Activated CD8-positive, alpha-beta memory T cell treated with anti-CD3 and anti-CD28 coated beads, Interleukin-2, amount 50 U/mL, for 24 hours (primary cell): ENCODE results near the gene DIP2A.
"Not testable (repeated sequence)": the region's sequence is repeated elsewhere in the genome, so short reads cannot be mapped to it uniquely, and the experiment has no call there.

Experiments used
- DNase-seq: peaks from one replicate; pipeline ENCODE4 v3.0.0-alpha.2; 2020; ENCODE audit errors: extremely low read depth

DIP2A gene

DNA sequence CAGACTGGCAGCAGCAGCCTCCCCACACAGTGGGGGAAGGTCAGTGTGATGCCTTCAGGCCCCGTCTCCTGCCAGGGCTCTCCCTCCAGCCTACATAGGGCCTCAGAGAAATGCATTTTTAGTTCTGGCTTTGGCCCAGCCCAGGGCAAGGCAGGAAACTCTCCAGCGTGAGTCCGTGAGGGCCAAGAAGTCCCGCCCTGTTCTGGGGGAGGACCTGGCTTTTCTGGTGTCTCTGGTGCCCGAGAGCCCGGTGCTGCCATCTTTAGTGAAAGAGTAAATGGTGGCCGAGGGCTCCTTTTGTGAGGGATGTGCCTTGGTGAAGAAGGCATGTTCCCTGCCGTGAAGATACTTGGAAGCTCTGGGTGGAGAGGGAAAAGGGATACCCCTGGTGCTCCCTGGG is 14.8 kb upstream of the DIP2A start:
- DNase-seq = no peak

DNA sequence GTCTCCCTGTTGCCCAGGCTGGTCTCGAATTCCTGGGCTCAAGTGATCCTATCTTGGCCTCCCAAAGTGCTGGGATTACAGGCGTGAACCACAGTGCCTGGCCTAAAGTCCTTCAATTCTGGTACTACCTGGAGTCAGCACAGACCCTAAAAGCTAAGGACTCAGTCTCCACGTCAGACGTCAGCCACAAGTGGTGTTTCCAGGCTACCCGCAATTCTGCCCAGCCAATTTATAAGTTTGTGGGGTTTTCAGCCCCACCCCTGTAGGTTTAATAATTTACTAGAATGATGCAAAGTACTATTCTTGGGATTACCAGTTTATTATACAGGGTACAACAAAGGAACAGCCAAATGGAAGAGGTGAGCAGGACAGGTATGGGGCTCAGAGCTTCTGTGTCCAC is 10.6 kb upstream of the DIP2A start:
- DNase-seq = no peak

DNA sequence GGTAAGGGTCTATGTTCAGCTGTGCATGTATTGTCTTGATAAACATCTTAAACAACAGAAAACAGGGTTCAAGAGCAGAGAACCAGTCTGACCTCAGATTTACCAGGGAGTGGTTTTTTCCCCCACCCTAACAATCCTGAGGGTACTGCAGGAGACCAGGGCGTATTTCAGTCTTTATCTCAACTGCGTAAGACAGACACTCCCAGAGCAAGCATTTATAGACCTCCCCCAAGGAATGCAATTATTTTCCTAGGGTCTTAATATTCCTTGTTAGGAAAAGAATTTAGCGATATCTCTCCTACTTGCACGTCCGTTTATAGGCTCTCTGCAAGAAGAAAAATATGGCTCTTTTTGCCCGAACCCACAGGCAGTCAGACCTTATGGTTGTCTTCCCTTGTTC is 9.8 kb upstream of the DIP2A start:
- not testable (repeated sequence) for DNase-seq

DNA sequence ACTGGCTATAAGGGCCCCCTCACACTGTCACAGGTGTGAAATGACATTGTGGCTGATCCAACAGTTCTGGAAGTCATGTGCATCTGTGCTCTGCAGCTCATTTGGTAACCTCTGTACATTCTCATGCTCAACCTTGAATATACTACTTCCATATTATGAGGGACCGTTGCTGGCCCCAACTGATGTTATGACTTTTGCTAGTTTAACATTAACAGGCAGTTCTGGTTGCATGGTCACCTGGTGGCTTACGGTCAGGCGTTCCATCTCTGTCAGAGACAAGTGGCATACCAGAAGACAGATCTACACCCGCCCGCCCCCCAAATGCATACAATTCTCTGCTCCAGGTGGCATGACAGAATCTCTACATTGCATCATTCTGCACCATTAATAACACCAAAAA is 6.0 kb upstream of the DIP2A start:
- no peak for DNase-seq

DNA sequence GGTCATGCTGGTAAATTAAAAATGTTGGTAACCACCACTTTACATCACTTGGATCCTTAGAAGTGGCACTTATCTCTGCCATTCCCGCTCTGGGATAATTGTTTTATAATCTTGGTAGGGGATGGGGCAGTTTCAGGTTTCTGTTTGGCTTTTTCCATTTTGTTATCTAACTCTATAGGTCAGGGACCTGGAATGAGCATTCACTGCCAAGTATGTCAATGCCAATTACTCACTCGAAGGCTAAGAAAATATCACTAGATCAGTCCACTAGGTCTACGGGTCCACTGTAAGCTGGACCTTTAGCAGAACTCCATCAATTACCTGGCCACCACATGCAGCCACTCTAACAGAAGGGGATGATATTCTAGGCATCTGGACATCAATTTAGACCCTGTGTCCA is 4.5 kb upstream of the DIP2A start:
- no peak for DNase-seq

DNA sequence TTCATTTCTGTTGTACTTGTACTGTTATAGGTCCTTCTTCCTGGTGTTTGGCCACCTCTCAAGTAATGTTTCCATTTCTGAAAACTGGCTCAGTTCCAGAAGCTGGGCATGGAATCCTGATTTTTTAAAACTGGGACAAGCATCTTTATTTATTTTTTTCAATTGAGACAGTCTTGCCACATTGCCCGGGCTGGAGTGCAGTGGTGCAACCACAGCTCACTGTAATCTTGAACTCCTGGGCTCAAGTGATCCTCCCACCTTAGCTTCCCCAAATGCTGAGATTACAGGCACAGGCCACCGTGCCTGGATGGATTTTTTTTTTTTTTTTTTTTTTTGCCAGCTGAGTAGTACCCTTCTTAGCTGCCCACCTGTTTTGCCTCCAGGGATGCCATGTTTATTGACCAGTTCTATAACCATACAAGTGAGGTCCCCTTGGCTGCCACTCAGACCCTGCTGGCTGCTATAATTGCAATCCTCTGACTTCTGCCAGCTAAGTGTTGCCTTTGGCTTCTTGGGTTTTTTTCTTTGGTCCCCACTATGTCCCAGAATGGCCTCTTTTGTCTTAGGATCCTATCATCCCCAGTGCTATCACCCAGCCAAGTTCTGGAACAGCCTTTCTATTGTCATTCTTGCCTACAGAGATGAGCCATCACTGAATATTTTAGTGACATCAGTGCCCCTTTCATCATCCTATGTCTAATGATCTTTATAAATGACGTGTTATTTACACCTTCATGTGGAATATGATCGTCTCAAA is 3.9 kb upstream of the DIP2A start:
- DNase-seq = no peak

DNA sequence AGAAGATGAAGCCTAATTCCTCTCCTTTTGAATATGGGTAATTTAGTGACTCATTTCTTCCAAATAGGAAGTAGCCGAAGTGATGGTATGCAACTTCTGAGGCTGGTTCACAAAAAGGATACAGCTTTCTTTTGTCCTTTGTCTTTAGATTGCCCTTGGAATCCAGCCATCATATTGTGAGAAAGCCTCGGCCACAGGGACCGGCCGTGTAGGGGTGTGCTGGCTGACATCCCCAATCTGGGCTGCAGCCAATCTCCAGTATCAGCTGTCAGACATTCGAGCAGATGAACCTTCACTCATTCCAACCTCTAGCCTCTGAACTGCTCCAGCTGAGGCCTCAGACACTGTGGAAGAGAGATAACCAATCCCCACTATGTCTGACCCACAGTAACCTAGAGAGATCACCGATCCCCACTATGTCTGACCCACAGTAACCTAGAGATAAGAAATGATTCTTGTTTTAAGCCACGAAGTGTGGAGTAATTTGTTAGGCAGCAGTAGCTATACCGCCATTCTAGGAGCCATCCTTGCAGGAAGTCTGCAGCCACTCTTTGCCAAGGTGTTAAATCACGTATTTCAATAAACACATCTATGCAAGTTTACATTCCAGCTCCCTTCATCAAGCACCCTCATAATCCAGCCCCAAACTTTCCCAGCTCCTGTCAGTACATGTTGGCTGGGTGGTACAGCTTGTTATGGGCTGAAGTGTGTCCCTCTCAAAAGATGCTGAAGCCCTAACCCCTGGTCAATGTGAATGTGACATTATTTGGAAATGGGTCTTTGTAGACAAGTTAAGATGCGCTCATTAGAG is 2.9 kb upstream of the DIP2A start:
- no peak for DNase-seq

DNA sequence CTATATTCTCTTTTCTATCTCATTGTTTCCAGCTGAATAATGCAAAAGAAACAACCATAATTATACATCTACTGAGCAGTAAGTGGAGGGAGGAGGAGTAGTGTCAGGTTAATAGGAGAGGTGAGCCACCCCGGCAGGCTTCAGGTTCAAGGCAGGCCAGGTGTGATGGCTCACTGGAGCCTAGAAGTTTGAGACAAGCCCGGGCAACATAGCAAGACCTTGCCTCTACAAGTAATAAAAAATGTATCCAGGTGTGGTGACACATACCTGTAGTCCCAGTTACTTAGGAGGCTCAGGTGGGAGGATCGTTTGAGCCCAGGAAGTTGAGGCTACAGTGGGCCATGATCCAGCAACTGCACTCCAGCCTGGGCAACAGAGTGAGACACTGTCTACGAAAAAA is 1.9 kb upstream of the DIP2A start:
- no peak for DNase-seq

DNA sequence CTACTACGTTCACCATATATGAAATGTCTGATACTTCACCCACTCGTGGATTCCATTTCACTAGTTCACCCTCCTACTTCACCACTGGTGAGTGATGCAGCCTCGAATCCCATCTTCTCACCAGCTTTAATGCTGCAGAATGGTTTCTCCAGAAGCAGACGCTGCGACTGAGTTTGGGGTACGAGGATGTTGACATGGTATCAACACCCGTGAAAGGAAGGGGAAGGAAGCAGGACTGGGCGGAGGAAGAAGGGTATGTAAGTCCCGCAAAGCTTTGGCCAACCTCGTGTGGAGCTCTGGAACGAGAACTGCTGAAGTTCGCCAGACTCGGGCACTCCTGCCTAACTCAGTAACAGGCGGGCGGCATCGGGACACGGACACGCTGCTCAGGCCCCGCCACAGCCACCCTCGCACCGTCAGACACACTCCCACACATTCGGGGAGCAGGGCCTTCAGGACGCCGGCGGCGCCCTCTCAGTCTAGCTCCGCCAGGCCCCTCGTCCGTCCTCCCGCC is 833 bp upstream of the DIP2A start:
- DNase-seq = no peak

DNA sequence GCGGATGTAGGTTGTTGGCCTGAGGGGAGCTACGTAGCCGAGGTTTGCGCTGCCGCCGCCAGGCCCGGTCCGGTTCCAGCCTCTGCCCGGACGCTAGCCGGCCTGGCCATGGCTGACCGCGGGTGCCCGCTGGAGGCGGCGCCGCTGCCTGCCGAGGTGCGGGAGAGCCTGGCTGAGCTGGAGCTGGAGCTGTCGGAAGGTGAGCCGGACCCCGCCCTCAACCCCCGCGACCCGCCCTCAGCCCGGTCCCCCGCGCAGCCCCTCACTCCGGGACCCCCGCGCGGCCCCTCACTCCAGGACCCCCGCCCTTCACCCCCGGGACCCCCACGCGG is 299 bp downstream of the DIP2A start:
- no peak for DNase-seq

DNA sequence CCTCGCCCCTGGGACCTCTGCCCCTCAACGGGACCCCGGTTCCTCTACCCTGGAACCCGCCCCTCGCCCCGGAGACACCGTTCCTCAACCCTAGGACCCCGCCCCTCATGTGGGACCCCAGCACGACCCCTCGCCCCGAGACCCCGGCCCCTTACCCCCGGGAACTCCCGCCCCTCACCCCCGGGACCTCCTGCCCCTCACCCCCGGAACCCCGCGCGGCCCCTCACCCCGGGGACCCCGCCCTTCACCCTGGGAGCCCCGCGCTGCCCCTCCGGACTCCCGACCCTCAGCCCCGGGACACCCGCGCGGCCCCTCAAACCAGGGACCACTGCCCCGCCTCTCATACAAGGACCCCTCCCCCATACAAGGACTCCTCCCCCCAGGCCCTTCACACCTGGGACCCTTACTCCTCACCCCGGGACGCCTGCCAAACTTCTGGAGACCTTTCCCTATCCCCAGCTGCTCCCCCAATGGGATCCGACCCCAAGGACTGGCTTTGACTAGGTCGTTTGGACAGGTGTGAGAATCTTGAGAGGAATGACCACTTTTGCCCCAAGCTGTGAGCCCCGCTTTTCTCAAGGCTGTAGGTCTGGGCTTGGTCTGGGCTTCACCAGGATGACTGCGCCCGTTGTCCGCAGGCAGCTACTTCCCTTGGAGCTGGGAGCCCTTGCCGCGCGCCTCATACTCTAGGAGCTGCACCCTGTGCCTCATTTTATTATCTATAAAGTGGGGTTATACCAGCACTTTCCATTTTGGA is 843 bp downstream of the DIP2A start:
- no peak for DNase-seq

DNA sequence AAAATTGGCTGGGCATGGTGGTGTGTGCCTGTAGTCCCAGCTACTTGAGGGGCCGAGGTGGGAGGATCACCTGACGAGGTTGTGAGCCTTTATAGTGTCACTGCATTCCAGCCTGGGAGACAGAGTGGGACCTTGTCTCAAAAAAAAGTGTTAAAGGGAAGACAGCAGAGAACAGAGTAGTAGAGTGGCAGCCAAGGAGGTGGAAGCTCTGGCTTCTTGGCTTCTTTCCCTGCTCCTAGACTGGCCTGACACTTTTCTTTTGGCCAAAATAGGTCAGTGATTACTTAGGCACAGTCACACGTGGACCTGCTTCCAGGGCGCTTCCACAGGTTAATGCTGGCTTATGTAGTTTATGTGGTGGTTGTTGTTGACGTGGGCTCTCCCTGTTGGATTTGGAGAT is 3.2 kb downstream of the DIP2A start:
- no peak for DNase-seq

DNA sequence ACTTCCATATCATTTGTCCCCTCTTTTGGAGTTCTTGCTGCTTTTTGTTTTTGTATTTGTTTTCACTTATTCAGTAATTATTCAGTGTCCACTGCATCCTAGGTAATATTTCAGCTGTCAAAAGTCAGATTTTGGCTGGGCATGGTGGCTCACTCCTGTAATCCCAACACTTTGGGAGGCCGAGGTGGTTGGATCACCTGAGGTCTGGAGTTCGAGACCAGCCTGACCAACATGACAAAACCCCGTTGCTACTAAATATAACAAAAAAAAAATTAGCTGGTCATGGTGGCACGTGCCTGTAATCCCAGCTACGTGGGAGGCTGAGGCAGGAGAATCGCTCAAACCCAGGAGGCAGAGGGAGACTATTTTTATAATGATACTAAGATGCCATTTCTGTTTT is 6.5 kb downstream of the DIP2A start:
- DNase-seq = not testable (repeated sequence)

DNA sequence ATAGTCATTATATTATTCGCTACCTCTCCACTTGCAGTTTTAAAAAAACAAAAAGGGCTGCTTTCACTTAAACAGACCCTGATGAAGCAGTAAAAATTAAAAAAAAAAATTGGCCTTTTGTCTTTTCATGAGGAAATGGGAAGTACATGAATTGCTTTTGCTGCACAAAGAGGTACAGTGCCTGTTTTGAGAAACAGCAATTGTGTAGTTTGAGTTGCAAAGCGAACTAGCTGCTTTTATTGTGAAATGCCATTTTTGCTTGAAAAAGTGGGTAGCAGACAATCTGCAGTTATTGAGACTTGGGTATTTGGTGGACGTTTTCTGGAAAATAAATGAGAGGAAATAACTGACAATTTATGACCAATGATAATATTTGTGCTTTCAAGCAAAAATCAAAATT is 7.0 kb downstream of the DIP2A start:
- DNase-seq = no peak

DNA sequence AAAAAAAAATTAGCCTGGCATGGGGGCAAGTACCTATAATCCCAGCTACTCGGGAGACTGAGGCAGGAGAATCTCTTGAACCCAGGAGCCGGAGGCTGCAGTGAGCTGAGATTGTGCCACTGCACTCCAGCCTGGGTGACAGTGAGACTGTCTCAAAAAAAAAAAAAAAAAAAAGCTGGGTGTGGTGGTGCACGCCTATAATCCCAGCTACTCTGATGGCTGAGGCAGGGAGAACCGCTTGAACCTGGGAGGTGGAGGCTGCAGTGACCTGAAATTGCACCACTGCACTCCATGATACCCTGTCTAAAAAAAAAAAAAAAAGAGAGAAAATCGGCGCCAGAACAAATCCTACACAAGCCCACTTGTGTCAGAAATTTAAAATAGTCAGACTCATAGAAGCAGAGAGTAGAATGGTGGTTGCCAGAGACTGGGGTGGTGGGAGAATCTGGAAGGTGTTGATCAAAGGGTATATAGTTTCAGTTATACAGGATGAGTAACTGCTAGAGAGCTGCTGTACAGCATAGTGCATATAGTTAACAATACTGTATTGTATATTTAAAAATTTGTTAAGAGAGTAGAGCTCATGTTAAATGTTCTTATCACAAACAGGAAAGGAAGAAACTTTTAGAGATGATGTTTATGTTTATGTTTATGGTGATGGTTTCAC is 9.6 kb downstream of the DIP2A start:
- DNase-seq = no peak

DNA sequence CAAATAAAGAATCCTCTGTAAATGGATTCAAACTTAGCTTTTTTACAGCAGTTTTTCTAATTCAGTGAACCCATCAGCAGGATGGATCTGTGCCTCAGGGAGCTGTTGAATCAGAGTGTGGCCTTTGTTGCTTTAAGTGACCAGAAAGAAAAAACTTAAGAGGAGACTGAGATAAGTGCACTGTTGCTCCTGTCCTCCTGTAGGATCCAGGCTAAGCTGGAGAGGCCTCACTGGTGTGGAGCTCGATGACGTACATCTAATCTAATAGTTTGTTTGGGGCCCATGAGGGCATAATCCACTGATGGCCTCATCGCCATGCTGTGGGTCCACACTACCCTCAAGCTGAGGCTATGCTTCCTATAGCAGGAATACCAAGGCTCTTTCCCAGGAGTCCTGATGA is 10.6 kb downstream of the DIP2A start:
- DNase-seq = no peak

DNA sequence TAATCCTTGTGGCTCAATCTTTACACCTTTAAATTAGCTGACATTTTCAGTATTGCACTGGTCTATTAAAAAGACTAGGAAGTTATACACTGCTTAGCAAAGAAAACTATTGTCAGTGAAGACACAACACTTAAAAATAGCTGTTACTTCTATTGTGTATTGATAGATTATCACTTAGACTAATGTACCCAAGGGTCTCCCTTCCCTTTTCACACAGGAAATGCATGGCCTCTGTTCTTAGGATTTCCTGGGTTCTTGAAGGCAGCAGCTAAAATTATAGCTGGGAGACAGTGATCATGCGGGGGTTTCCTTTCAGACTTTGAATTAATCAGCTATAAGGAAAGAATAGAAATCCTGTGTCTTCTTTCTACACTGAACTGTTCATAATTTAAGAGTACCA is 12.8 kb downstream of the DIP2A start:
- DNase-seq = no peak

DNA sequence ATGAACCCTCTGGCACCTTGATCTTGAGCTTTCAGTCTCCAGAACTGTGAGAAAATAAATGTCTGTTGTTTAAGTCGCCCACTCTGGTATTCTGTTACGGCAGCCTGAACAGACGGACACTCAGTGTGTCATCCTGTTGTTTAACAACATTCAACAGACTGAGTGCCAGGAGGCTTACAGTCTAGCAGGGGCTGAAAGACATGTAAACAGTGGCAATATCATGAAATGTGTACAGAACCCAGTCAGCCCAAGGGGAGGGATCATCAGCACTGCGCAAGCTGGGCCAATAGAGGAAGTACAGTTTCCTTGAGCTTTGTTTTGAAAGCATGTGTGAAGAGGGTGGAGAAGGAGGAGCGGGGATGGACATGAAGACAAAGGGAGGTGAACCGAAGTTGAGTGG is 13.6 kb downstream of the DIP2A start:
- no peak for DNase-seq

DNA sequence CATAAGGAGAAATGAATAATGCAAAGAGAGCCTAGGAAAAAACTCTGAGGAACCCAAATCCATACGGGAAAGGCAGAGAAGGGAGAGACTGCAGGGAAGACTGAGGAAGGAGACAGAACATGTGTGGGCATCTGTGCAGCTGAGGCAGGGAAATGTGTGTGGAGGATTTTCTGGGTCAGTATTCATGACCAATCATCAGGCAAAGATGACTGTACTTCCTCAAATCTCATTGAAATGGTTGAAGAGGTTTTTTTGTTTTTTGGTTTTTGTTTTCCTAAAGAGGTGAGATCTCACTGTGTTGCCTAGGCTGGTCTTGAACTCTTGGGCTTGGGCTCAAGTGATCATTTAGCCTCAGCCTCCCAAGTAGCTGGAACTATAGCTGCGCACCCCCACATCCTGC is 15.7 kb downstream of the DIP2A start:
- DNase-seq = no peak

DNA sequence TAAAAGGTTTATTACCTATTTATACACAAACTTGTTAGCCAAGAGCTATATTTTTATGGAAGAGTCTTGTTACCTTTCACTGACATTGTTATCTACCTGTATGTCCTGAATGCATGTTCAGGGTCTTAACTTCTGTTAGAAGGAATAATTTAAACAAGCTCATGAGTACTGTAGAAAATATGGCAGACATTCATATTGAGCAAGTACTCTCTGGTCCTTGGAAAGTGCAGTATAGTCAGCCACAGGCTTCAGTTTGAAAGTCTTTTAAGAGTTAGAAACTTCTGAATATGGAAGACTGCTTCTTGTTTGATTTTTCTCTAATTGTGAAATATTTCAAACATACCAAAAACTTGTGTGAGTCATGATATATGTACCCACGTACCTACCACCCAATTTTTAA is 16.6 kb downstream of the DIP2A start:
- DNase-seq = no peak

DNA sequence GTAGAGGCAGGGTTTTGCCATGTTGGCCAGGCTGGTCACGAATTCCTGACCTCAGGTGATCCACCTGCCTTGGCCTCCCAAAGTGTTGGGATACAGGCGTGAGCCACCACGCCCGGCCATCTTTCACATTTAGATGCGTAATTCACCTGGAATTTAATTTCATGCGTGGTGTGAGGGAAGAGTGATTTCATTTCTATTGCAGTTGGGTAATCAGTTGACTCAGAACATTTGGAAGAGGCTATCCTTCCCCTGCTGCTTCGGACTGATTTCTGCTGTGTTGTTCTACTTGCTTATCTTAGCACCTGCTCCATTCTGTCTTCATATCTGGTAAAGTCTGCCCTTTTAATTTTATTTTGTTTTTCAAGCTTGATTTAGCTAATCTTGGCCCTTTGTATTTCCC is 19.1 kb downstream of the DIP2A start:
- no peak for DNase-seq

DNA sequence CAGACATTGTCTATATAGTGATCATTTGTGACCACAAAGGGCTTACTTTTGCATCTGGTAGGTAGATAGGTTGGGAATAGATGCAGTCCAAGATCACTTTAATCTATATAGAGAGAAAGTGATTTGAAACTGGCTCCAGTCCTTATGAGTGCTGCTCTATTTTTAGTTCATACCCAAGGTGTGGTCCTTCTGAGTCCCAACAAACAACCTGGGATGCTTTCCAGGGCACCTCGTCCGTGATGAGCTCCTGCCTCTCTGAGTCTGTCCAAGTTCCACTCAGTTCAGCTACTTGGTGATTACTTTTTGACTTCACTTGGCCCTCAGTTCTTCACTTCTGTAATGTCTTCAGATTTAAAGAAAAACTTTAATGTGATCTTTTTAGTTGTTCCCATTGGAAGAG is 20.2 kb downstream of the DIP2A start:
- DNase-seq = no peak
